OCI-LY3 (cell line): Measurements from ENCODE around the gene MYL11.
"Not testable (repeated sequence)": the region's sequence is repeated elsewhere in the genome, so short reads cannot be mapped to it uniquely, and the experiment has no call there.

Source experiments
- H2AFZ ChIP-seq: fragments of 200-600, 300-600 bp; shearing (Covaris generic); 2 replicates; pipeline ENCODE4 v1.6.0; 2014; ENCODE audit warnings: antibody characterized with exemption, low read depth, low read length
- H3K27ac ChIP-seq: fragments of 200-600, 300-600 bp; sonication (generic); 2 replicates; pipeline ENCODE4 v1.5.1; 2014; ENCODE audit warnings: mild to moderate bottlenecking, low read length, moderate library complexity, mixed read lengths
- H3K27me3 ChIP-seq: fragments of 200-600, 300-600 bp; sonication (generic); 2 replicates; pipeline ENCODE4 v1.6.1; 2014; ENCODE audit warnings: low read depth, low read length, mixed read lengths
- H3K36me3 ChIP-seq: fragments of 200-600, 300-600 bp; sonication (generic); replicated peaks from 2 replicates; pipeline ENCODE3; 2014; ENCODE audit warnings: low read depth, low read length, mixed read lengths
- H3K4me1 ChIP-seq: fragments of 300-600, 200-600 bp; sonication (generic); 2 replicates; pipeline ENCODE4 v1.6.1; 2014; ENCODE audit warnings: low read length, mixed read lengths
- H3K4me2 ChIP-seq: fragments of 200-600, 300-600 bp; sonication (generic); 2 replicates; pipeline ENCODE4 v1.6.1; 2014; ENCODE audit warnings: low read length, mixed read lengths
- H3K4me3 ChIP-seq: fragments of 300-600, 200-600 bp; sonication (generic); 2 replicates; pipeline ENCODE4 v1.5.1; 2014; ENCODE audit warnings: antibody characterized with exemption, mild to moderate bottlenecking, low read length, moderate library complexity
- H3K79me2 ChIP-seq: fragments of 300-600, 200-600 bp; shearing (Covaris generic); 2 replicates; pipeline ENCODE4 v1.6.1; 2014; ENCODE audit warnings: mild to moderate bottlenecking, low read length, mixed read lengths
- H3K9ac ChIP-seq: fragments of 300-600, 200-600 bp; shearing (Covaris generic); 2 replicates; pipeline ENCODE4 v1.6.0; 2014; ENCODE audit warnings: mild to moderate bottlenecking, low read length, moderate library complexity
- H3K9me3 ChIP-seq: fragments of 200-600, 300-600 bp; shearing (Covaris generic); 2 replicates; pipeline ENCODE4 v1.6.1; 2014; ENCODE audit warnings: low read length, mixed read lengths; ENCODE audit not compliant: insufficient read depth
- H4K20me1 ChIP-seq: fragments of 200-600, 300-600 bp; sonication (generic); 2 replicates; pipeline ENCODE4 v1.6.1; 2016; ENCODE audit warnings: low read length, mixed read lengths; ENCODE audit not compliant: insufficient read depth
- CTCF ChIP-seq: fragments of 200-600, 300-600 bp; sonication (generic); IDR thresholded peaks from 2 replicates; pipeline ENCODE4 v1.5.1; 2014; ENCODE audit warnings: antibody characterized with exemption, low read length, low read depth
- EZH2phosphoT487 ChIP-seq: fragments of 200-600 bp; shearing (Covaris generic); IDR thresholded peaks from 2 replicates; pipeline ENCODE4 v1.6.1; 2018; ENCODE audit warnings: antibody characterized with exemption, mixed run types, low read depth

The MYL11 gene

GRCh38 chr16:30374538-30374937, at the start of gene MYL11:
TSS of gene MYL11 (plus strand) at chr16:30374802. CDS start at chr16:30374858, 56 bp downstream.
- H3K9me3 ChIP-seq: no peaks in the 10 kb centered on the region
- H2AFZ ChIP-seq: no peak within 1 kb of the TSS

GRCh38 chr16:30334473-30334989, 40.1 kb upstream of the MYL11 start:
- Histone ChIP-seq H3K9ac (peak overlapping the region; percentile 63; the same call in 1 of the 2 replicates), H3K4me2 (peak overlapping the region; percentile 43; the same call in 1 of the 2 replicates), H3K4me3 (peak overlapping the region; percentile 78), H3K79me2 (peaks cover 30% of the 10 kb centered on the region), H3K27ac (peak overlapping the region; percentile 64)
- not testable (repeated sequence) for H3K27me3 ChIP-seq, H2AFZ ChIP-seq, H3K4me1 ChIP-seq, H3K9me3 ChIP-seq, H4K20me1 ChIP-seq, H3K36me3 ChIP-seq

More at GRCh38 chr16:30374538-30374937, at the start of gene MYL11:
- Histone ChIP-seq H3K4me2 (no peak within 1 kb of the TSS), H3K36me3 (no peaks in the 10 kb centered on the region), H3K4me3 (no peak within 1 kb of the TSS), H3K9ac (no peak within 1 kb of the TSS), H3K79me2 (peaks cover 10% of the 10 kb centered on the region), H3K27ac (no peak within 1 kb of the TSS), H3K27me3 (no peaks in the 10 kb centered on the region), H3K4me1 (peaks cover 21% of the 10 kb centered on the region), H4K20me1 (no peaks in the 10 kb centered on the region)
- TF ChIP-seq CTCF (no peak), EZH2phosphoT487 (no peak)

GRCh38 chr16:30335028-30335597, 39.5 kb upstream of the MYL11 start:
- Histone ChIP-seq H3K27ac (peak overlapping the region; percentile 64), H3K9ac (peak overlapping the region; percentile 63), H3K4me2 (peak overlapping the region; percentile 69), H3K79me2 (peaks cover 27% of the 10 kb centered on the region), H2AFZ (peak overlapping the region; percentile 34; the same call in 1 of the 2 replicates), H3K4me3 (peak overlapping the region; percentile 78)
- not testable (repeated sequence) for H3K4me1 ChIP-seq, H4K20me1 ChIP-seq, H3K27me3 ChIP-seq, H3K9me3 ChIP-seq, H3K36me3 ChIP-seq

GRCh38 chr16:30335598-30336474, 38.8 kb upstream of the MYL11 start:
- H3K79me2 ChIP-seq: peaks cover 21% of the 10 kb centered on the region
- peak overlapping the region; percentile 63 for H3K9ac ChIP-seq
- no peaks in the 10 kb centered on the region for H3K27me3 ChIP-seq
- TF ChIP-seq CTCF: no peak
- TF ChIP-seq EZH2phosphoT487: no peak
- H2AFZ ChIP-seq: peak overlapping the region; percentile 34; the same call in 1 of the 2 replicates
- H4K20me1 ChIP-seq: no peaks in the 10 kb centered on the region
- peak overlapping the region; percentile 78 for H3K4me3 ChIP-seq
- no peaks in the 10 kb centered on the region for H3K9me3 ChIP-seq
- peaks cover 5% of the 10 kb centered on the region; the same call in 1 of the 2 replicates for H3K4me1 ChIP-seq
- peak overlapping the region; percentile 64 for H3K27ac ChIP-seq
- no peaks in the 10 kb centered on the region for H3K36me3 ChIP-seq
- peak overlapping the region; percentile 69 for H3K4me2 ChIP-seq

GRCh38 chr16:30337964-30338357, 36.6 kb upstream of the MYL11 start:
- H3K4me3 ChIP-seq, H4K20me1 ChIP-seq, H3K36me3 ChIP-seq, H3K27me3 ChIP-seq, H3K9me3 ChIP-seq, H3K27ac ChIP-seq, H2AFZ ChIP-seq, H3K9ac ChIP-seq, H3K4me2 ChIP-seq, H3K4me1 ChIP-seq, H3K79me2 ChIP-seq: not testable (repeated sequence)

GRCh38 chr16:30338715-30339114, 35.9 kb upstream of the MYL11 start:
- not testable (repeated sequence) for H3K4me3 ChIP-seq, H4K20me1 ChIP-seq, H3K9me3 ChIP-seq, H3K36me3 ChIP-seq, H3K27me3 ChIP-seq, H3K27ac ChIP-seq, H3K79me2 ChIP-seq, H3K4me2 ChIP-seq, H3K4me1 ChIP-seq, H3K9ac ChIP-seq, H2AFZ ChIP-seq
